B cell (primary cell): Measurements from ENCODE around the gene RPL37A. TPM values are rescaled to one million over a fixed set of nuclear protein-coding genes. Genes with fewer than 3 reads are reported as not detected.
A peak's percentile ranks its signal among the peaks of the same experiment; 100 is the strongest.

Experiments used
- ATAC-seq: fragments of 200-7000 bp; cut with Tn5 transposase; one replicate; pipeline ENCODE4 v1.10.0; 2021; ENCODE audit warnings: low read depth, mild to moderate bottlenecking, moderate number of reproducible peaks, moderate library complexity
- CTCF ChIA-PET: fragments of 350-600 bp; sonication (Branson Sonifier 250); formaldehyde crosslinking; loops from one replicate; lab custom pipeline; 2021; ENCODE audit warnings: antibody characterized with exemption, inconsistent platforms; lab: Charles Lee
- POLR2A ChIA-PET: fragments of 350-600 bp; sonication (Branson Sonifier 250); formaldehyde crosslinking; loops from one replicate; lab custom pipeline; 2021; ENCODE audit warnings: antibody characterized with exemption; lab: Charles Lee
- DNase-seq: peaks from one replicate; pipeline ENCODE4 v3.0.0; 2013
- H2AFZ ChIP-seq: 2 replicates; pipeline ENCODE4 v1.6.1; 2012; ENCODE audit warnings: mild to moderate bottlenecking, low read depth, low read length; ENCODE audit not compliant: insufficient read depth, poor library complexity, severe bottlenecking
- H3K27ac ChIP-seq, 2 donors: 1 replicate in 1 of 2; 2 replicates in 1 of 2; pipeline ENCODE4 v1.5.1; 2012 to 2013; ENCODE audit warnings: low read length in 2 of 2, mild to moderate bottlenecking in 2 of 2, moderate library complexity in 1 of 2
- H3K27me3 ChIP-seq, 4 experiments: fragments of 200-600 bp in 1 of 4; sonication (generic) in 1 of 4; replicated peaks in 1 of 4; 1 replicate in 2 of 4; 2 replicates in 2 of 4; pipeline versions ENCODE4 v1.6.1 to v1.7.0; 2013 to 2016; ENCODE audit warnings: low read length in 3 of 4, mild to moderate bottlenecking in 2 of 4, mixed read lengths in 1 of 4, moderate library complexity in 1 of 4; ENCODE audit not compliant: insufficient read depth in 4 of 4, control insufficient read depth in 3 of 4; ENCODE audit errors: control extremely low read depth in 1 of 4
- H3K36me3 ChIP-seq, 2 experiments: replicated peaks in 1 of 2; 1 replicate in 1 of 2; 2 replicates in 1 of 2; pipeline versions ENCODE4 v1.6.1 to v1.7.1; 2013; ENCODE audit warnings: low read length in 1 of 2; ENCODE audit not compliant: insufficient read depth in 2 of 2, control insufficient read depth in 1 of 2; ENCODE audit errors: control extremely low read depth in 1 of 2, extremely low read depth in 1 of 2
- H3K4me1 ChIP-seq, 2 donors: fragments of 200-600 bp in 1 of 2; sonication (generic) in 1 of 2; 1 replicate in 1 of 2; 2 replicates in 1 of 2; pipeline versions ENCODE4 v1.5.1 to v1.6.1; 2013 to 2017; ENCODE audit warnings: low read length in 2 of 2; ENCODE audit not compliant: control insufficient read depth in 2 of 2, insufficient read depth in 2 of 2
- H3K4me2 ChIP-seq: replicated peaks from 2 replicates; pipeline ENCODE3; 2012; ENCODE audit warnings: mild to moderate bottlenecking, low read depth, low read length; ENCODE audit not compliant: poor library complexity, severe bottlenecking
- H3K4me3 ChIP-seq, 5 experiments: fragments of 200-600 bp in 1 of 5; sonication (generic) in 1 of 5; 1 replicate in 3 of 5; 2 replicates in 2 of 5; pipeline versions ENCODE4 v1.5.1 to v1.7.0; 2011 to 2016; ENCODE audit warnings: low read length in 4 of 5, mild to moderate bottlenecking in 4 of 5, low read depth in 2 of 5, control low read depth in 1 of 5, moderate library complexity in 1 of 5; ENCODE audit not compliant: insufficient read depth in 1 of 5; ENCODE audit errors: control extremely low read depth in 1 of 5, extremely low read depth in 1 of 5
- H3K79me2 ChIP-seq: fragments of 200-600 bp; sonication (generic); one replicate; pipeline ENCODE4 v1.6.0; 2016; ENCODE audit warnings: low read length; ENCODE audit not compliant: control insufficient read depth, insufficient read depth
- H3K9ac ChIP-seq: fragments of 200-600 bp; sonication (generic); 2 replicates; pipeline ENCODE4 v1.6.1; 2017; ENCODE audit warnings: mild to moderate bottlenecking, low read length, moderate library complexity
- H3K9me3 ChIP-seq, 3 donors: one replicate each; pipeline versions ENCODE4 v1.6.1 to v1.7.1; 2013; ENCODE audit warnings: low read length in 2 of 3; ENCODE audit not compliant: control insufficient read depth in 2 of 3, insufficient read depth in 1 of 3; ENCODE audit errors: control extremely low read depth in 1 of 3
- H4K20me1 ChIP-seq: 2 replicates; pipeline ENCODE4 v1.6.0; 2012; ENCODE audit warnings: mild to moderate bottlenecking, low read length; ENCODE audit not compliant: insufficient read depth, control insufficient read depth, poor library complexity, severe bottlenecking
- H3K27ac Mint-ChIP-seq: one replicate; pipeline ENCODE4 v1.8.0; 2021; ENCODE audit warnings: mixed read lengths
- H3K27me3 Mint-ChIP-seq: one replicate; pipeline ENCODE4 v1.8.0; 2021; ENCODE audit warnings: mixed read lengths
- H3K4me1 Mint-ChIP-seq: one replicate; pipeline ENCODE4 v1.8.0; 2021; ENCODE audit warnings: mixed read lengths
- H3K4me3 Mint-ChIP-seq: one replicate; pipeline ENCODE4 v1.8.0; 2021; ENCODE audit warnings: mixed read lengths
- H3K9me3 Mint-ChIP-seq: one replicate; pipeline ENCODE4 v1.8.0; 2022; ENCODE audit warnings: mixed read lengths; ENCODE audit not compliant: insufficient read depth
- EZH2 ChIP-seq: IDR thresholded peaks from 2 replicates; pipeline ENCODE4 v1.6.1; 2012; ENCODE audit warnings: borderline replicate concordance, low read depth, mild to moderate bottlenecking, moderate library complexity, low read length; ENCODE audit not compliant: insufficient read depth, poor library complexity, severe bottlenecking
- WGBS: methylation state at CpG from one replicate; pipeline ENCODE4 v1.1.5; 2013; ENCODE audit warnings: missing lambda C conversion rate; ENCODE audit not compliant: insufficient coverage; 5-methylcytosine and 5-hydroxymethylcytosine counted together
- intact Hi-C: fragments of 100-400 bp; cut with micrococcal nuclease; formaldehyde crosslinking; loops from one replicate; pipeline ENCODE4 v1.10.0; 2022
- polyA plus RNA-seq: library from polyadenylated mRNA; depleted of rRNA; stranded (reverse); fragments of >200 nt; gene quantifications from 2 replicates; pipeline ENCODE4 v1.2.3, GENCODE V29; 2012
- total RNA-seq, 2 donors: library from RNA; stranded (reverse); fragments of 120-200 nt in 1 of 2; gene quantifications; 1 replicate in 1 of 2; 2 replicates in 1 of 2; pipeline versions ENCODE4 v1.2.3 to v1.2.4, GENCODE V29; 2013 to 2022
- TF ChIP-seq, protein P1 (sequence below): fragments of 200-600 bp; IDR thresholded peaks from one replicate; pipeline ENCODE4 v1.8.0; 2022; ENCODE audit warnings: antibody characterized with exemption, mild to moderate bottlenecking

Gene RPL37A
- total and polyA plus RNA-seq, 2 donors (not counting 1 experiment from before 2014, with no cell fraction given): 1,571 to 3,456 TPM

DNA sequence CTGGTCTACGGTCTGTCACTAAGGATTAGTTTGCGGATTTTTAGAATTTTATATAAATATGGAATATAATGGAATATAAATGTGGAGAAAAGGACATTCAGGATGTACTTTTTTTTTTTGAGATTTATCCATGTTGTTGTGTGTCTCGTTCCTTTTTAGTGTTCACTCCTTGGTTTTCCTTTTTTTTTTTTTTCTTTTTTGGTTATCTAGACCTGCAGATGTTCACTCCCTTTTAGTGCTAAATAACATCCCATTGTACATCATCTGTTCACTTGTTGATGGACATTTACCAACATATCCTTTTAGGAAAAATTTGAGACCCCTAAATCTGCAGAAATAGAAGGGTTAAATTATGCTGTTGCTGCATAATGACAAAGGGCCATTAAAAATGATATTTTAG is 25.5 kb upstream of the RPL37A start:
- no peak overlapping the region for H3K4me3 Mint-ChIP-seq
- no CpG with 5 or more reads among the region's 3 CpGs for WGBS
- CTCF ChIA-PET: no interaction called here

DNA sequence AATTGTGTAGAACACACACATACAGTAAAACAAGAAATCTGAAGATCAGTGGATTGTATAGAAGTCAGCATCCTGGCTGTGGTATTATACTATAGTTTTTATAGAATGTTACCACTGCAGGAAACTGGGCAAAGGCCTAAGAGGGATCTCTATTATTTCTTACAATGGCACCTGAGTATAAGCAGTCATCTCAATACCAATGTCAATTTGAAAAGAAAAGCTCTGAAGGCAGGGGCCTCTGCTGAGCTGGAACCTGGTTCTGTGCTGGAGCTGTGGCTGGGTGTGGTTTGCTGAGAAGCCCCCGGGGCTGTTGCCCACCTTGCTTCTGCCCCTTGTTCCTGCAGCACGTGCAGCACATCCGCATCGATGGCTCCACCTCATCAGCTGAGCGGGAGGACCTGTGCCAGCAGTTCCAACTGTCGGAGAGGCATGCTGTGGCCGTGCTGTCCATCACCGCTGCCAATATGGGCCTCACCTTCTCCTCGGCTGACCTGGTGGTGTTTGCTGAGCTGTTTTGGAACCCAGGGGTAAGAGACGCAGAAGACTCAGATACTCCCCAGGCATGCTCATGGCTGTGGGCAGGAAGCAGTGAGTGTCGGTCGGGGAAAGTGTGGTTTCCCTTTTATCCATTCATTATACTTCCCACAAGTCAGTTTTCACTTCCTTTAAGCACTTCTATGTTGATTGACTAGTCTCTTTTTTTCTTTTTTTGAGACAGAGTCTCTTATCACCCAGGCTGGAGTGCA is 23.5 kb upstream of the RPL37A start:
- Mint-ChIP-seq H3K9me3 (no peaks in the 10 kb centered on the region), H3K27me3 (no peaks in the 10 kb centered on the region), H3K4me3 (peak overlapping the region; percentile 52), H3K27ac (peak overlapping the region; percentile 8), H3K4me1 (peaks cover 13% of the 10 kb centered on the region)
- TF ChIP-seq, protein P1, sequence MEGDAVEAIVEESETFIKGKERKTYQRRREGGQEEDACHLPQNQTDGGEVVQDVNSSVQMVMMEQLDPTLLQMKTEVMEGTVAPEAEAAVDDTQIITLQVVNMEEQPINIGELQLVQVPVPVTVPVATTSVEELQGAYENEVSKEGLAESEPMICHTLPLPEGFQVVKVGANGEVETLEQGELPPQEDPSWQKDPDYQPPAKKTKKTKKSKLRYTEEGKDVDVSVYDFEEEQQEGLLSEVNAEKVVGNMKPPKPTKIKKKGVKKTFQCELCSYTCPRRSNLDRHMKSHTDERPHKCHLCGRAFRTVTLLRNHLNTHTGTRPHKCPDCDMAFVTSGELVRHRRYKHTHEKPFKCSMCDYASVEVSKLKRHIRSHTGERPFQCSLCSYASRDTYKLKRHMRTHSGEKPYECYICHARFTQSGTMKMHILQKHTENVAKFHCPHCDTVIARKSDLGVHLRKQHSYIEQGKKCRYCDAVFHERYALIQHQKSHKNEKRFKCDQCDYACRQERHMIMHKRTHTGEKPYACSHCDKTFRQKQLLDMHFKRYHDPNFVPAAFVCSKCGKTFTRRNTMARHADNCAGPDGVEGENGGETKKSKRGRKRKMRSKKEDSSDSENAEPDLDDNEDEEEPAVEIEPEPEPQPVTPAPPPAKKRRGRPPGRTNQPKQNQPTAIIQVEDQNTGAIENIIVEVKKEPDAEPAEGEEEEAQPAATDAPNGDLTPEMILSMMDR: no peak
- TF ChIP-seq EZH2: no peak
- Histone ChIP-seq H3K79me2 (no peaks in the 10 kb centered on the region), H3K9me3 (no peaks in the 10 kb centered on the region), H3K4me3 (no peak overlapping the region), H4K20me1 (no peaks in the 10 kb centered on the region), H3K4me2 (peak overlapping the region; percentile 63), H3K36me3 (peaks cover 0 to 30% of the 10 kb centered on the region in 2 experiments), H2AFZ (peak overlapping the region; percentile 37), H3K27ac (peak overlapping the region in 1 of 2 donors; percentile 35), H3K9ac (no peak overlapping the region), H3K4me1 (peaks cover 10 to 11% of the 10 kb centered on the region in 2 donors), H3K27me3 (no peaks in the 10 kb centered on the region)
- ATAC-seq: peak; percentile 17
- peak; percentile 27 for DNase-seq
- 4% methylated on average over 11 of the region's 12 CpGs for WGBS
- ChIA-PET POLR2A (no interaction called here), CTCF (no interaction called here)
- intact Hi-C loops: no loop called here

More for the DNA sequence above, 25.5 kb upstream of the RPL37A start:
- Histone ChIP-seq H4K20me1 (no peaks in the 10 kb centered on the region), H2AFZ (no peak overlapping the region), H3K4me2 (no peak overlapping the region), H3K27ac (no peak overlapping the region), H3K4me1 (peaks cover 10 to 11% of the 10 kb centered on the region in 2 donors), H3K9me3 (no peaks in the 10 kb centered on the region), H3K36me3 (peaks cover 1 to 20% of the 10 kb centered on the region in 2 experiments), H3K4me3 (no peak overlapping the region), H3K9ac (no peak overlapping the region), H3K27me3 (no peaks in the 10 kb centered on the region), H3K79me2 (no peaks in the 10 kb centered on the region)
- intact Hi-C loops: no loop called here
- TF ChIP-seq EZH2: no peak
- TF ChIP-seq, protein P1: no peak
- ATAC-seq: no peak
- POLR2A ChIA-PET: interaction anchor here (0.6 kb wide), 1 partner anchor 364 kb away, joined by 3 read pairs; the partner anchor contains the start of gene XRCC5
- no peak for DNase-seq
- Mint-ChIP-seq H3K4me1 (peaks cover 13% of the 10 kb centered on the region), H3K27me3 (no peaks in the 10 kb centered on the region), H3K27ac (no peak overlapping the region), H3K9me3 (no peaks in the 10 kb centered on the region)
